ENCODE data around the gene CHST3.

CHST3 gene

GRCh38 chr10:72050873-72051272, 86.7 kb downstream of the CHST3 start:
- TF ChIP-seq ZFX (IDR thresholded peaks at IDR 0.05) (no peak), CTCF (conservative IDR thresholded peaks at IDR 0.05) (no peak)
- H3K27ac ChIP-seq = no peak overlapping the region

- no peak overlapping the region for H3K27ac ChIP-seq
- TF ChIP-seq ZFX (IDR thresholded peaks at IDR 0.05) (no peak), CTCF (conservative IDR thresholded peaks at IDR 0.05) (no peak)
Observed at GRCh38 chr10:72053690-72054089, 89.5 kb downstream of the CHST3 start.

GRCh38 chr10:72056113-72056512, 91.9 kb downstream of the CHST3 start:
- H3K27ac ChIP-seq = no peak overlapping the region; the same call in 1 of the 2 replicates
- no peak for TF ChIP-seq ZFX (IDR thresholded peaks at IDR 0.05)

GRCh38 chr10:72056932-72057751, 92.9 kb downstream of the CHST3 start:
- no peak overlapping the region for H3K27ac ChIP-seq
- TF ChIP-seq CTCF (conservative IDR thresholded peaks at IDR 0.05) (no peak), ZFX (IDR thresholded peaks at IDR 0.05) (no peak)

- H3K27ac ChIP-seq = no peak overlapping the region
- TF ChIP-seq CTCF (conservative IDR thresholded peaks at IDR 0.05) (no peak), ZFX (IDR thresholded peaks at IDR 0.05) (no peak)
Observed at GRCh38 chr10:72058347-72058898, 94.2 kb downstream of the CHST3 start.

GRCh38 chr10:72058989-72059842, 95.0 kb downstream of the CHST3 start:
- TF ChIP-seq ZFX (IDR thresholded peaks at IDR 0.05) = no peak
- TF ChIP-seq CTCF (conservative IDR thresholded peaks at IDR 0.05) = no peak
- H3K27ac ChIP-seq = no peak overlapping the region

- no peak overlapping the region for H3K27ac ChIP-seq
- TF ChIP-seq ZFX (IDR thresholded peaks at IDR 0.05) = no peak
- no peak for TF ChIP-seq CTCF (conservative IDR thresholded peaks at IDR 0.05)
Observed at GRCh38 chr10:72059843-72060822, 95.9 kb downstream of the CHST3 start.

All from C4-2B (cell line).